Measurements from ENCODE around the gene PCDHGB4.

GRCh38 chr5:141362719-141363118, 24.8 kb upstream of the PCDHGB4 start:
- TF ChIP-seq CTCF (IDR thresholded peaks at IDR 0.05): no peak
- no peak for TF ChIP-seq POLR2A (IDR thresholded peaks at IDR 0.05)
